Measurements from ENCODE around the gene PDE4D.

PDE4D gene

GRCh38 chr5:59838067-59838466 lies 55.5 kb downstream of the PDE4D start:
- DNase-seq, result no peak

- DNase-seq, result no peak
These were observed 56.5 kb downstream of the PDE4D start for GRCh38 chr5:59837071-59837470.

DNA sequence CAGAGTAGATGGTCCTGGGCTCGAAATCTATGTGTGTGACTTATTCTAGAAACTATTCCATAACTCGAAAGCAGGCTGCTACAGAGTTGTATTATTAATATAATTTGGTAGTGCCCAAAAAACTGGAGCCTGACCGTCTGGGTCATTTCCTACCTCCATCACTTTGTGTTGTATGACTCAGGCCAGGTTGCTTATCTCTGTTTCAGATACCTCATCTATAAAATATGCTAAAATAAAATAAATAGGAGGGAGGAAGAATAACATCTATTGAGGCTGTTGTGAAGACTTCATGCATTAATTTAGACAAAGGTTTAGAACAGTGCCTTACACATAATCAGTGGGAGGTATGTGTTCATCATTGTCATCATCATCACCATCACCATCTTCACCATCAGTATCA lies 57.7 kb downstream of the PDE4D start:
- no peak for DNase-seq

DNA sequence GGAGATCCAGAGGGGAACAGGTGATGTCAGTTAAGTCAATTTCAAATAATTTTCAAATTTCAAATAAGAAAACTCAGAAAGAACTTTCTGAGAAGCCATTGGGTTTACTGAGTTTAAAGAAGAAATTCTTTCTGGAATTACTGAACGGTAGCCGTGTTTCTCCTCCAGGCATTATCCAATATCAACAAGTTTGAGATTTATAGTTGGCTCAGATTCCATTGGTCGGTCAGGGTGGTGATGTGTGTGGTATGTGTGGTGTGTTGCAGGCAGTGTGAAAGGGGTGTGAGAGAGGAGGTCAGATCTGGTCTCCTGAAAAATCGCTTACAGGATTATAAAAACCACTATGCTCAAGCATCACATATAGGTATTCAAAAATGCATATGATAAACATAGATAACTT lies 60.1 kb downstream of the PDE4D start:
- DNase-seq, result no peak

DNA sequence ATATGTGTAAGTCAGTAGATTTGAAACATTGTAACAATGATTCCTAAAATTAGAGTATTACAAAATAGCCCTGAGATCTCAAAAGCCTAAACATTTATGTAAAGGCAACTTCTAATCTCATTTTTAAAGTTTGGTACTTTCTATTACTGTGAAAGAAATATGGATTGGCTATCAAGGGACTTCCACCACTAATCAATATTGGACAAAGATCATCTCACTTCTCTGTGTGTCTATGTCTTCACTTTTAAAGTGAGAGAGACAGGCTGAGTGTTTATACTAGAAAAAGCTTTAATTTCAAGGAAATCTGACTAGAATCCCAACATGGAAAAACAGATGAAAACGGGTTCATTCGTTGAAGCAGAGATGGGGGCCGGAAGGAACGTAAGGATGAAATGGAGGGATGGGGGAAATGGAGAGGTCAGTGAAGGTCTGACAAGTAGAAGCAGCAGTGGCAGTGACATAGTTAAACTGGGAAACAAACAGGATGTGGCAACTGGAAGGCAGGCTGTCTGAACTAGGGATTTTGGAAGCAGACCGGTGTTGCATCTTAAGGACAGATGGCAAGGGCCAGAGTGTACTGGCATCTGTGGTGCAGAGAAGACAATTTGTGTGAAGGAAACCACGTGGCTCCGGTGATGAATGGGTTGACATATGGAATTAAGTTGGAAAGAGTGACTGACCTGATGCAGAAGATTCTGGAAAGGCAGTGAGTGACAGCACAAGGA lies 60.8 kb downstream of the PDE4D start:
- no peak for DNase-seq

DNA sequence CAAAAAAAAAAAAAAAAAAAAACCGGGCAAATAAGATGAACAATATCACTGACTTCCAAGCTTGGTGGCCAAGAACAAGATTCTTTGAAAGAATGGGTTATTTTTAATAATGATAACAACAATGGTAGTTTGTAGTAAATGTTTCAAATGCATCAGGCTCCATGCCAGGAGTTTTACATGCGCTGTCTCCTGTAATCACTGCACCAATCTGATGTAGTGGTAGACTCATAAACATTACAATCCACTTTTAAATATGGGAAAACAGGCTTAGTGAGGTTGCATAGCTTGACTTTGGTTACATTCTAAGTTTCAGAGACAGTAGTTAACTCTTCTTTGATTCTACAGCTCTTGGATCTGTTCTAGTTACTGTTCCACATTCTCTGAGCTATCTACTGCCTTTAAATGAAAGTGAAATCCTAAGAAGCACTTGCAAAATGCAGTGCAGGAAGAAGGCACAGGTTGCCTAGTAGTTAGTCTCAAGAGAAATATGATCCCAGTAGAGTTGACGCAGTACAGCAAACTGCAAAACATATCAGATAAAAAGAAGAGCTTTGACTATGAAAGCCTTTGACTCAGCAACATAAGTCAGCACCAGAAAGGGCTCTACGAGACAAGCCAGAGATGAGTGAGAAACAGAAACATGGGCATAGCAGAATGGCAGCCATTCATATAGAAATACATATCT lies 62.1 kb downstream of the PDE4D start:
- no peak for DNase-seq

DNA sequence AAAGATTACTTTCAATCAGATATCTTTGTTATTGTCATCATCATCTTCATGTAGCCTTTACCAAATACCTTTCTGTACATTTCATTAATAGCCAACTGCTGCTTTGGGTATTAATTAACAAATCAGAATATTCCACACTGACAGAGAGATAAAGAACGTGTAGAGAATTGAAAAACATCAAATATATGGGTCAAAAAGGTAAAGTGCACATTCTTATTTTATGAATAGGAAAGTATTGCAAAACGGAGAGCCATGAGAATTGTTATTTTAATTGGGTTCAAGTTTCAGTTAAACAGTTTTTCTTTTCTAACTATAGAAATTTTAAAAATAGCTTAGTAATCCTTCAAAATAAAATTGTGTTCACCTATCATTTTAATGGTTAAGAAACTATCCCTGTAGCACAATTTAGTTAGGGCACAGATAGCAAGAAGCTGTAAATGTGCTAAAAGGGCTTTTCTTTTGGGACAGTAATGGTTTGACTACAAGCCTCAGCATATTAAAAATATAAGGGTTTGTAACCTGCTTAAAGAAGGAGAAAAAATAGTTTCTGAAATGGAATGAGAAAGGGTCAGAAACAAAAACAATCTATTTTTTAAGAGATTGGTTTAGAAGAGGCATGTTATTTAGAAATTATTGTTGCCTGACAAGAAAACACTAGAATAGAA lies 62.9 kb downstream of the PDE4D start:
- no peak for DNase-seq

DNA sequence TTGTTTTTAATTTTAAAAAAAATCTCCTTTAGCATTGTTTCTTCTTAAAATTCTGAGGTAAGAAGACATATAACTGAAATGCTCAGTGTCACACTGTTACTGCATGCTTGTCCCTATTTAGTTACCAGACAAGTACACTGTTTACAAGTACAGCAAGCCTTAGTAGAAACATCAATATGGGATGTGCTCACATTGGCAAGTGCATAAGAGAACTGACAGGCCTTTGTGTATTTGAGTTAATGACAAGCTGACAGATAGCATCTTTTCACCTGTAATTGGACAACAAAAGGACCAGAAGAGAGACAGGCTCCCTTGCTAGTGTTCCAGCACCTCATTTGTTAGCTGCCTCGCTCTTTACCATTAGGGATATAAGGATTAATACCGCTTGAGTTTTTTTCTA lies 63.6 kb downstream of the PDE4D start:
- no peak for DNase-seq

GRCh38 chr5:59829386-59829785 lies 64.1 kb downstream of the PDE4D start:
- DNase-seq, result no peak

- no peak for DNase-seq
These were observed 64.9 kb downstream of the PDE4D start for GRCh38 chr5:59828623-59829022.

GRCh38 chr5:59826996-59827395 lies 66.5 kb downstream of the PDE4D start:
- no peak for DNase-seq

DNA sequence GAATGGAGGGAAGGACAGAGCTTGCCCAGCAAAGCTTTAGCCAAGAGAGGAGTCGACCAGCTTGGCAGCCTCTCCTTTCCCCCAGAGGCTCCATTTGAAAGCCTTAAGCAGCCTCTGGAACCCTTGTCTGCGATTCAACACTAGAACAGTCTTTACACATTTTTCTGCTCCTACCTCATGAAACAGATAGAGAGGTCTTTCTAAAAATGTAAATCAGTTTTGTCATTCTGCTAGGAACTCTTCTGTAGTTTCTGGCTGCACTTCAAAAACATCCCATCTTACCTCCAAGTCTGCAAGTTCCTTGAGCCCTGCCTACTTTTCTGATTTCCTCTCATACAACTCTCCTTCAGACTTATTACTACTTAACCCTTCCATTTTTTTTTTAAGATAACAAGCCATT lies 70.1 kb downstream of the PDE4D start:
- DNase-seq, result no peak

- DNase-seq, result no peak
These were observed 73.7 kb downstream of the PDE4D start for GRCh38 chr5:59819806-59820205.

- DNase-seq, result no peak
These were observed 76.0 kb downstream of the PDE4D start for GRCh38 chr5:59817536-59817935.

DNA sequence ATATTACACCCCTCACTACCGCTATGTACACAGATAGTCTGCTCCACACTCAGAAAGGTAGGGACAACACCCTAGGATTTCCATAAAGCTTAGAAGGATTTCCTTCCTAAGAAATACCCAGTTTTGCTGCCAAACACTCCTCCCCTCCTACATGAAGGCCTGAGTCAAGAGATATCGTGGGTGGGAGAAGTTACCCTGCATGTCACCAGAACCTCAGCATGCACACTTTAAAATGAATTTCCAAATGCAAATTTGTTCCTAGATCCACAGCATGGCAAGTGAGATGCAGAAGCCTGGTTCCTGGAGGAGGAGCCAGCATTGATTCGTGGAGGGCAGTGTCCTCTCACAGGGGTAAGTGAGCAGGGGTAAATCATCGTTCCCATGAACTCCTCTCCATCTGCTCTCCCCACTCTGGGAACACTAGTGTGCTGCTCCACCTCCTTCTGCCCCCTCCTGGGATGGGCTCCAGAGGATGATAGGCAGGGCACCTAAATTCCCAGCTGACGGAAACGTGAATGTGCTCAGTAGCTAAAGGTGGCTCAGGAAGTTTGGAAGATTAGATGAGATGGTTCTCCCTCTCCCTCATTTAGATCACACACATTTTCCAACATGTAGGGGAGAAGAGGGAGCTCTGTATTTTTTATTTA lies 76.7 kb downstream of the PDE4D start:
- no peak for DNase-seq

DNA sequence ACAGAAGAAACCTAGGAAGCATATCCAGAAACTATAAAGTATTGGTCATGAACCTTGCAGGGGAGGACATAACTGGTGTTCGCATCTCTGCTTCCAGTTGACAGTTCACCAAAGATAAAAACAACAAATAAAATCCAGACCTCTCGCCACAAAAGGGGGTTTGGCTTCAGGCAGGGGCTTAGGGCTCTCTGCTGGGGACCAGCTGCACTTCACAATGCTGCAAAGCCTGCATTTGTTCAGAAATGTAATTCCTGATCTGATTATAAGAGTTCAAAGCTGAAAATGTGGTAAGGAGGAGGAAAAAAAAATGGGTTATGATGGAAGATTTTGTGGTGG lies 79.0 kb downstream of the PDE4D start:
- DNase-seq, result no peak

GRCh38 chr5:59813761-59814536 lies 79.6 kb downstream of the PDE4D start:
- DNase-seq, result no peak

DNA sequence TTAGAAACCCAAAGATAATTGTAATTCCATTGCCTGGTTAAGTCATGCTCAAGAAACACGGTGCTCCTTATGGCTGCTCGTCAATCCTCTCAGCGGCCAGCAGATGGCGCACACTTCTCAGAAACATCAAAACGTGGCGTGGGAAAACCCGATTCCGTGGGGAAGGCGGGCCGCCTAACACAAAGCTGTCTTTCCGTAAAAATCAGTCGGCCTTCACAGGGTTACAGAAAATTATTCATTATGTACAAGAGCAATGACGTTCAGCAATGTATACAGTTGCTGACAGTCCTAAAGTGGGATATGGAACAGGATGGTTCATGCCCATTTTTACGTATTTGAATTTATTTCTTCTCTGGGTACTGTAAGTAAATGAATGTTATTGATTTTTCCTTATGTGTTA lies 83.5 kb downstream of the PDE4D start:
- peak; percentile 48 for DNase-seq

- no peak for DNase-seq
These were observed 85.7 kb downstream of the PDE4D start for GRCh38 chr5:59807806-59808205.

DNA sequence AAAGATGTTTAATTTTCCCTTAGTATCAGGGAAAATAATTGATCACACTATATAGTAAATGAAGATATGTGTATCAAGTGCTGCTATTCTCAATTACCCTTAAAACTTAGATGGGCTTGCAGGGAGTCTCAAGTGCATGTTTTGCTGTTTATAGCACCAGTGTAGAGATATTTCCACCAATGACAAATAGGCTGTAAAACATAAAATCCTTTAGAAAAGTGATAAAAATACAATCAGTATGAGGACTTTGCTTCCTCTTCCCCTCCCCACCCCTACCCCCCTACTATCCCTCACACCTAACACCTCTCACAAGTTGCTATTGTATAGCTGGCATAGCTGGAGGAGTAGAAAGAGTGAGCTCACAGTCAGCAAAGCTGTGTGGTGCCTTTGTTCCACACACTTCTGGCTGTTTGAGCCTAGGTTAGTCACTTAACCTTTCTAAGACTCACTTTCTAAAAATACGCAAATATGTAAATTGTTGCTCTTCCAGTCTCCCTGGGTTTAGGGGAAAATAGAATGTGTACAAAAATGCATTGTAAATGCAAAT lies 93.1 kb downstream of the PDE4D start:
- no peak for DNase-seq

- no peak for DNase-seq
These were observed 93.7 kb downstream of the PDE4D start for GRCh38 chr5:59799668-59800346.

All from CD4-positive, alpha-beta T cell treated with Interferon gamma for 1 hour (primary cell).